Measurements from ENCODE around the gene ZSWIM7. TPM values are rescaled to one million over a fixed set of nuclear protein-coding genes. Genes with fewer than 3 reads are reported as not detected.

The ZSWIM7 gene
- total RNA-seq, 1 experiment from 2014 or later, result 41.3 TPM

DNA sequence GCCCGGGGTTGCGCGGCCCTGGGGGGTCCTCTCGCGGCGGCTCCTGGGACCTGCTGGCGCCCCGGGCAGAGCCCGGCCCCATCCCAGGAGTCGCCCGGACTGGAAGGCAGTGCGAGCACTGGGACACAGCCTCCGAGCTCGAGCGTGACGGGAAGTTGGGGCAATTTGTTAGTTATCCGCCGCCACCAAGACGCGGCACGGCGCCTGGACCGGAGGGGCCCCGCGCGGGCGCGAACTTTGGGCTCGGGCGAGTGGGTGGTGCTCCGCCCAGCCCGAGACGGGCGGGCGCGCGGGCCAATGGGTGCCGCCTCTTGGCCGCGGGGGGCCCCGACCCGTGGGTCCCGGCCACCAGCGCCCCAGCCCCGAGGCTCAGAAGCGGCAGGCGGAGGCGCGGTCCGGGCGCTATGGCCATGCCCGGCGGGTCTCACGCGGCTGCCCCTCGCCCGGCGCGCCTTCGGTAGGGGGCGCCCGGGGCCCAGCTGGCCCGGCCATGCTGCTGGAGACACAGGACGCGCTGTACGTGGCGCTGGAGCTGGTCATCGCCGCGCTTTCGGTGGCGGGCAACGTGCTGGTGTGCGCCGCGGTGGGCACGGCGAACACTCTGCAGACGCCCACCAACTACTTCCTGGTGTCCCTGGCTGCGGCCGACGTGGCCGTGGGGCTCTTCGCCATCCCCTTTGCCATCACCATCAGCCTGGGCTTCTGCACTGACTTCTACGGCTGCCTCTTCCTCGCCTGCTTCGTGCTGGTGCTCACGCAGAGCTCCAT lies 54.6 kb downstream of the ZSWIM7 start, which contains the start of gene ADORA2B (continued):
- TF ChIP-seq, protein P1, sequence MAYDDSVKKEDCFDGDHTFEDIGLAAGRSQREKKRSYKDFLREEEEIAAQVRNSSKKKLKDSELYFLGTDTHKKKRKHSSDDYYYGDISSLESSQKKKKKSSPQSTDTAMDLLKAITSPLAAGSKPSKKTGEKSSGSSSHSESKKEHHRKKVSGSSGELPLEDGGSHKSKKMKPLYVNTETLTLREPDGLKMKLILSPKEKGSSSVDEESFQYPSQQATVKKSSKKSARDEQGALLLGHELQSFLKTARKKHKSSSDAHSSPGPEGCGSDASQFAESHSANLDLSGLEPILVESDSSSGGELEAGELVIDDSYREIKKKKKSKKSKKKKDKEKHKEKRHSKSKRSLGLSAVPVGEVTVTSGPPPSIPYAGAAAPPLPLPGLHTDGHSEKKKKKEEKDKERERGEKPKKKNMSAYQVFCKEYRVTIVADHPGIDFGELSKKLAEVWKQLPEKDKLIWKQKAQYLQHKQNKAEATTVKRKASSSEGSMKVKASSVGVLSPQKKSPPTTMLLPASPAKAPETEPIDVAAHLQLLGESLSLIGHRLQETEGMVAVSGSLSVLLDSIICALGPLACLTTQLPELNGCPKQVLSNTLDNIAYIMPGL (CRISPR knock-in tag; IDR thresholded peaks at IDR 0.05), result peak; percentile 94; the same call in 1 of the 2 replicates
- TF ChIP-seq MYBL2 (CRISPR knock-in tag; IDR thresholded peaks at IDR 0.05) (peak; percentile 90), PRRX2 (CRISPR knock-in tag; IDR thresholded peaks at IDR 0.05) (no peak), CREB1 (CRISPR knock-in tag; IDR thresholded peaks at IDR 0.05) (no peak), ZNF396 (CRISPR knock-in tag; IDR thresholded peaks at IDR 0.05; ENCODE audit: borderline replicate concordance) (no peak), CREM (CRISPR knock-in tag; IDR thresholded peaks at IDR 0.05) (no peak), JUN (CRISPR knock-in tag; IDR thresholded peaks at IDR 0.05) (peak; percentile 34; the same call in 1 of the 2 replicates), ETV6 (CRISPR knock-in tag; IDR thresholded peaks at IDR 0.05) (peak; percentile 77), ZNF671 (CRISPR knock-in tag; IDR thresholded peaks at IDR 0.05) (no peak), JAZF1 (CRISPR knock-in tag; IDR thresholded peaks at IDR 0.05) (no peak), NFATC4 (CRISPR knock-in tag; IDR thresholded peaks at IDR 0.05) (no peak), ZNF121 (CRISPR knock-in tag; IDR thresholded peaks at IDR 0.05) (no peak)
- TF ChIP-seq, protein P2, sequence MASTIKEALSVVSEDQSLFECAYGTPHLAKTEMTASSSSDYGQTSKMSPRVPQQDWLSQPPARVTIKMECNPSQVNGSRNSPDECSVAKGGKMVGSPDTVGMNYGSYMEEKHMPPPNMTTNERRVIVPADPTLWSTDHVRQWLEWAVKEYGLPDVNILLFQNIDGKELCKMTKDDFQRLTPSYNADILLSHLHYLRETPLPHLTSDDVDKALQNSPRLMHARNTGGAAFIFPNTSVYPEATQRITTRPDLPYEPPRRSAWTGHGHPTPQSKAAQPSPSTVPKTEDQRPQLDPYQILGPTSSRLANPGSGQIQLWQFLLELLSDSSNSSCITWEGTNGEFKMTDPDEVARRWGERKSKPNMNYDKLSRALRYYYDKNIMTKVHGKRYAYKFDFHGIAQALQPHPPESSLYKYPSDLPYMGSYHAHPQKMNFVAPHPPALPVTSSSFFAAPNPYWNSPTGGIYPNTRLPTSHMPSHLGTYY (CRISPR knock-in tag; IDR thresholded peaks at IDR 0.05), result no peak
- TF ChIP-seq, protein P3, sequence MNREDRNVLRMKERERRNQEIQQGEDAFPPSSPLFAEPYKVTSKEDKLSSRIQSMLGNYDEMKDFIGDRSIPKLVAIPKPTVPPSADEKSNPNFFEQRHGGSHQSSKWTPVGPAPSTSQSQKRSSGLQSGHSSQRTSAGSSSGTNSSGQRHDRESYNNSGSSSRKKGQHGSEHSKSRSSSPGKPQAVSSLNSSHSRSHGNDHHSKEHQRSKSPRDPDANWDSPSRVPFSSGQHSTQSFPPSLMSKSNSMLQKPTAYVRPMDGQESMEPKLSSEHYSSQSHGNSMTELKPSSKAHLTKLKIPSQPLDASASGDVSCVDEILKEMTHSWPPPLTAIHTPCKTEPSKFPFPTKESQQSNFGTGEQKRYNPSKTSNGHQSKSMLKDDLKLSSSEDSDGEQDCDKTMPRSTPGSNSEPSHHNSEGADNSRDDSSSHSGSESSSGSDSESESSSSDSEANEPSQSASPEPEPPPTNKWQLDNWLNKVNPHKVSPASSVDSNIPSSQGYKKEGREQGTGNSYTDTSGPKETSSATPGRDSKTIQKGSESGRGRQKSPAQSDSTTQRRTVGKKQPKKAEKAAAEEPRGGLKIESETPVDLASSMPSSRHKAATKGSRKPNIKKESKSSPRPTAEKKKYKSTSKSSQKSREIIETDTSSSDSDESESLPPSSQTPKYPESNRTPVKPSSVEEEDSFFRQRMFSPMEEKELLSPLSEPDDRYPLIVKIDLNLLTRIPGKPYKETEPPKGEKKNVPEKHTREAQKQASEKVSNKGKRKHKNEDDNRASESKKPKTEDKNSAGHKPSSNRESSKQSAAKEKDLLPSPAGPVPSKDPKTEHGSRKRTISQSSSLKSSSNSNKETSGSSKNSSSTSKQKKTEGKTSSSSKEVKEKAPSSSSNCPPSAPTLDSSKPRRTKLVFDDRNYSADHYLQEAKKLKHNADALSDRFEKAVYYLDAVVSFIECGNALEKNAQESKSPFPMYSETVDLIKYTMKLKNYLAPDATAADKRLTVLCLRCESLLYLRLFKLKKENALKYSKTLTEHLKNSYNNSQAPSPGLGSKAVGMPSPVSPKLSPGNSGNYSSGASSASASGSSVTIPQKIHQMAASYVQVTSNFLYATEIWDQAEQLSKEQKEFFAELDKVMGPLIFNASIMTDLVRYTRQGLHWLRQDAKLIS (CRISPR knock-in tag; IDR thresholded peaks at IDR 0.05; ENCODE audit: borderline replicate concordance), result no peak
- TF ChIP-seq, protein P4, sequence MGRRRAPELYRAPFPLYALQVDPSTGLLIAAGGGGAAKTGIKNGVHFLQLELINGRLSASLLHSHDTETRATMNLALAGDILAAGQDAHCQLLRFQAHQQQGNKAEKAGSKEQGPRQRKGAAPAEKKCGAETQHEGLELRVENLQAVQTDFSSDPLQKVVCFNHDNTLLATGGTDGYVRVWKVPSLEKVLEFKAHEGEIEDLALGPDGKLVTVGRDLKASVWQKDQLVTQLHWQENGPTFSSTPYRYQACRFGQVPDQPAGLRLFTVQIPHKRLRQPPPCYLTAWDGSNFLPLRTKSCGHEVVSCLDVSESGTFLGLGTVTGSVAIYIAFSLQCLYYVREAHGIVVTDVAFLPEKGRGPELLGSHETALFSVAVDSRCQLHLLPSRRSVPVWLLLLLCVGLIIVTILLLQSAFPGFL (CRISPR knock-in tag; IDR thresholded peaks at IDR 0.05; ENCODE audit: borderline replicate concordance), result no peak
- TF ChIP-seq, protein P5, sequence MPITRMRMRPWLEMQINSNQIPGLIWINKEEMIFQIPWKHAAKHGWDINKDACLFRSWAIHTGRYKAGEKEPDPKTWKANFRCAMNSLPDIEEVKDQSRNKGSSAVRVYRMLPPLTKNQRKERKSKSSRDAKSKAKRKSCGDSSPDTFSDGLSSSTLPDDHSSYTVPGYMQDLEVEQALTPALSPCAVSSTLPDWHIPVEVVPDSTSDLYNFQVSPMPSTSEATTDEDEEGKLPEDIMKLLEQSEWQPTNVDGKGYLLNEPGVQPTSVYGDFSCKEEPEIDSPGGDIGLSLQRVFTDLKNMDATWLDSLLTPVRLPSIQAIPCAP (CRISPR knock-in tag; IDR thresholded peaks at IDR 0.05), result peak; percentile 78; the same call in 1 of the 2 replicates
- TF ChIP-seq, protein P6, sequence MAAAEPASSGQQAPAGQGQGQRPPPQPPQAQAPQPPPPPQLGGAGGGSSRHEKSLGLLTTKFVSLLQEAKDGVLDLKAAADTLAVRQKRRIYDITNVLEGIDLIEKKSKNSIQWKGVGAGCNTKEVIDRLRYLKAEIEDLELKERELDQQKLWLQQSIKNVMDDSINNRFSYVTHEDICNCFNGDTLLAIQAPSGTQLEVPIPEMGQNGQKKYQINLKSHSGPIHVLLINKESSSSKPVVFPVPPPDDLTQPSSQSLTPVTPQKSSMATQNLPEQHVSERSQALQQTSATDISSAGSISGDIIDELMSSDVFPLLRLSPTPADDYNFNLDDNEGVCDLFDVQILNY (CRISPR knock-in tag; IDR thresholded peaks at IDR 0.05), result peak; percentile 89
- TF ChIP-seq, protein P7, sequence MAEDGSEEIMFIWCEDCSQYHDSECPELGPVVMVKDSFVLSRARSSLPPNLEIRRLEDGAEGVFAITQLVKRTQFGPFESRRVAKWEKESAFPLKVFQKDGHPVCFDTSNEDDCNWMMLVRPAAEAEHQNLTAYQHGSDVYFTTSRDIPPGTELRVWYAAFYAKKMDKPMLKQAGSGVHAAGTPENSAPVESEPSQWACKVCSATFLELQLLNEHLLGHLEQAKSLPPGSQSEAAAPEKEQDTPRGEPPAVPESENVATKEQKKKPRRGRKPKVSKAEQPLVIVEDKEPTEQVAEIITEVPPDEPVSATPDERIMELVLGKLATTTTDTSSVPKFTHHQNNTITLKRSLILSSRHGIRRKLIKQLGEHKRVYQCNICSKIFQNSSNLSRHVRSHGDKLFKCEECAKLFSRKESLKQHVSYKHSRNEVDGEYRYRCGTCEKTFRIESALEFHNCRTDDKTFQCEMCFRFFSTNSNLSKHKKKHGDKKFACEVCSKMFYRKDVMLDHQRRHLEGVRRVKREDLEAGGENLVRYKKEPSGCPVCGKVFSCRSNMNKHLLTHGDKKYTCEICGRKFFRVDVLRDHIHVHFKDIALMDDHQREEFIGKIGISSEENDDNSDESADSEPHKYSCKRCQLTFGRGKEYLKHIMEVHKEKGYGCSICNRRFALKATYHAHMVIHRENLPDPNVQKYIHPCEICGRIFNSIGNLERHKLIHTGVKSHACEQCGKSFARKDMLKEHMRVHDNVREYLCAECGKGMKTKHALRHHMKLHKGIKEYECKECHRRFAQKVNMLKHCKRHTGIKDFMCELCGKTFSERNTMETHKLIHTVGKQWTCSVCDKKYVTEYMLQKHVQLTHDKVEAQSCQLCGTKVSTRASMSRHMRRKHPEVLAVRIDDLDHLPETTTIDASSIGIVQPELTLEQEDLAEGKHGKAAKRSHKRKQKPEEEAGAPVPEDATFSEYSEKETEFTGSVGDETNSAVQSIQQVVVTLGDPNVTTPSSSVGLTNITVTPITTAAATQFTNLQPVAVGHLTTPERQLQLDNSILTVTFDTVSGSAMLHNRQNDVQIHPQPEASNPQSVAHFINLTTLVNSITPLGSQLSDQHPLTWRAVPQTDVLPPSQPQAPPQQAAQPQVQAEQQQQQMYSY (CRISPR knock-in tag; IDR thresholded peaks at IDR 0.05), result peak; percentile 77
- TF ChIP-seq, protein P8, sequence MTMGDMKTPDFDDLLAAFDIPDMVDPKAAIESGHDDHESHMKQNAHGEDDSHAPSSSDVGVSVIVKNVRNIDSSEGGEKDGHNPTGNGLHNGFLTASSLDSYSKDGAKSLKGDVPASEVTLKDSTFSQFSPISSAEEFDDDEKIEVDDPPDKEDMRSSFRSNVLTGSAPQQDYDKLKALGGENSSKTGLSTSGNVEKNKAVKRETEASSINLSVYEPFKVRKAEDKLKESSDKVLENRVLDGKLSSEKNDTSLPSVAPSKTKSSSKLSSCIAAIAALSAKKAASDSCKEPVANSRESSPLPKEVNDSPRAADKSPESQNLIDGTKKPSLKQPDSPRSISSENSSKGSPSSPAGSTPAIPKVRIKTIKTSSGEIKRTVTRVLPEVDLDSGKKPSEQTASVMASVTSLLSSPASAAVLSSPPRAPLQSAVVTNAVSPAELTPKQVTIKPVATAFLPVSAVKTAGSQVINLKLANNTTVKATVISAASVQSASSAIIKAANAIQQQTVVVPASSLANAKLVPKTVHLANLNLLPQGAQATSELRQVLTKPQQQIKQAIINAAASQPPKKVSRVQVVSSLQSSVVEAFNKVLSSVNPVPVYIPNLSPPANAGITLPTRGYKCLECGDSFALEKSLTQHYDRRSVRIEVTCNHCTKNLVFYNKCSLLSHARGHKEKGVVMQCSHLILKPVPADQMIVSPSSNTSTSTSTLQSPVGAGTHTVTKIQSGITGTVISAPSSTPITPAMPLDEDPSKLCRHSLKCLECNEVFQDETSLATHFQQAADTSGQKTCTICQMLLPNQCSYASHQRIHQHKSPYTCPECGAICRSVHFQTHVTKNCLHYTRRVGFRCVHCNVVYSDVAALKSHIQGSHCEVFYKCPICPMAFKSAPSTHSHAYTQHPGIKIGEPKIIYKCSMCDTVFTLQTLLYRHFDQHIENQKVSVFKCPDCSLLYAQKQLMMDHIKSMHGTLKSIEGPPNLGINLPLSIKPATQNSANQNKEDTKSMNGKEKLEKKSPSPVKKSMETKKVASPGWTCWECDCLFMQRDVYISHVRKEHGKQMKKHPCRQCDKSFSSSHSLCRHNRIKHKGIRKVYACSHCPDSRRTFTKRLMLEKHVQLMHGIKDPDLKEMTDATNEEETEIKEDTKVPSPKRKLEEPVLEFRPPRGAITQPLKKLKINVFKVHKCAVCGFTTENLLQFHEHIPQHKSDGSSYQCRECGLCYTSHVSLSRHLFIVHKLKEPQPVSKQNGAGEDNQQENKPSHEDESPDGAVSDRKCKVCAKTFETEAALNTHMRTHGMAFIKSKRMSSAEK (CRISPR knock-in tag; IDR thresholded peaks at IDR 0.05; ENCODE audit: borderline replicate concordance), result no peak; the same call in 1 of the 2 replicates

Measured in WTC11 (cell line).